Measurements from ENCODE around the gene SMCHD1.

Gene SMCHD1

GRCh38 chr18:2655178-2655953 is at the start of gene SMCHD1:
SMCHD1 (plus strand) TSS chr18:2655726; CDS start chr18:2656076, 350 bp downstream.
- peak; percentile 57 for DNase-seq

GRCh38 chr18:2606335-2606734 is 49.2 kb upstream of the SMCHD1 start:
- DNase-seq: no peak

- DNase-seq: no peak
These were observed 45.9 kb upstream of the SMCHD1 start for GRCh38 chr18:2609604-2610003.

DNA sequence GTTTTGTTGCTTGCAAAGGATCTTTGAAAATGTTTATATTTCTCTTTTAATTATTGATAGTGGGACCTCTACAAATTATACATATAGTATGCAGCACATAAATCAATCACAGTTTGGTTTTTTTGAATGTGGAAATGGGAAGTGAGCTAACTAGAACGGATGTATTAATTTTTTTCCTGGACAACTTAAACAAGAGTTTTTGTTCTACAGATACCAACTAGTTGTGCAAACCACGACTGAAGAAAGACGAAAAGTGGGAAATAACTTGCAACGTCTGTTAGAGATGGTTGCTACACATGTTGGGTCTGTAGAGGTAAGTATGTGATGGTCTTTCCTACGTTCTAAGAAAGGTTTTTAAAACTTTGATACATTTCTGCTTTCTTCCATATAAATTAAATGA is 45.0 kb upstream of the SMCHD1 start:
- no peak for DNase-seq

DNA sequence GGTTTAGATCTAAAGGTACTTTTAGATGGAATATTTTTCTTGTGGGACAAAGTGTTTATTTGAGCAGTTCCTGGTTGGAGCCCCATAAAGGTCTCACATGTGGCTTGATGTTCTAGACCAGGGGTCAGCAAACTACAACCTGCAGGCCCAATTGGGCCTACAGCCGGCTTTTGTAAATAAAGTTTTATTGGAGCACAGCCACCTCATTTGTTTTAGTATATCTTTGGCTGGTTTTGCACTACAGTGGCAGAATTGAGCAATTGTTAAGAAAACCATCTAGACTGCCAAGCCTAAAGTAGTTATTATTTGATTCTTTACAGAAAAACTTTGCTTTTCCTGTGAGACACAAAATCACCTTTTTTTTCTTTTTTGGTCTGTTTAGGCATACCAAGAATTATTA is 42.5 kb upstream of the SMCHD1 start:
- DNase-seq: no peak

- no peak for DNase-seq
These were observed 38.0 kb upstream of the SMCHD1 start for GRCh38 chr18:2617401-2617998.

- no peak for DNase-seq
These were observed 37.5 kb upstream of the SMCHD1 start for GRCh38 chr18:2618009-2618408.

DNA sequence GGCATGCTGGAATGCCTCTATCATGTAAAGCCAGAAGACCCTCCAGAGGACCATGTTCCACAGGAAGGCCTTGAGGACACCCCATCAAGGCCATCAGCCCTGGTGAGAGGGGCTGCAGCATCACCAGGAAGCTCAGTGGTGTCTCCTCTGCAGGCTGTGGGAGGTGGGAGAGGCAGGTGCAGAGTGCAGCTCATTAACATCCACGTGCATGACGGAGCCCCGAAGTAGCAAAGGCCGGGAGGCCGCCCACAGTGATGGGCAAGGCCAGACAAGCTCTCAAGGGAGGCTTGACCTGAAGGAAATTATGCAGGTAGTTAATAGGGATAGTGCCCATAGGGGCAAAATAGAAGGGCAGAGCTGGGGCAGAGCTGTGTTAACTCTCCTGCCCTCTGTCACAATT is 30.3 kb upstream of the SMCHD1 start:
- no peak for DNase-seq

GRCh38 chr18:2627821-2628276 is 27.7 kb upstream of the SMCHD1 start:
- DNase-seq: no peak

DNA sequence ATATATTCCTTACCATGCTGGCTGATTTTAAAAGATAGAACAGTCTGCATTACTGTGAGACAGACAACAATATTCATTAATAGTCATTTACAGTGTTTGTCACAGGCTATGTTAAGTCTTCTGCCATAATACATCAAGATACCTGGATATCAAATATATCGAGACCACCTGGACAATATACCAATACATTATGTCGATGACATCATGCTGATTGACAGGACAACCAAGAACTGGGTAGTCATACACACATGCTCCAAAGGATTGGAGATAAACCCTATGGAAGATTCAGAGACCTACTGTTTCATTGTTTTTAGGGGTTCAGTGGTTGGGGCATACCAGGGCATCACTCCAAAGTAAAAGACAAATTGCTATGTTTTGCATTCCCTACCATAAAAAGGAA is 26.5 kb upstream of the SMCHD1 start:
- no peak for DNase-seq

DNA sequence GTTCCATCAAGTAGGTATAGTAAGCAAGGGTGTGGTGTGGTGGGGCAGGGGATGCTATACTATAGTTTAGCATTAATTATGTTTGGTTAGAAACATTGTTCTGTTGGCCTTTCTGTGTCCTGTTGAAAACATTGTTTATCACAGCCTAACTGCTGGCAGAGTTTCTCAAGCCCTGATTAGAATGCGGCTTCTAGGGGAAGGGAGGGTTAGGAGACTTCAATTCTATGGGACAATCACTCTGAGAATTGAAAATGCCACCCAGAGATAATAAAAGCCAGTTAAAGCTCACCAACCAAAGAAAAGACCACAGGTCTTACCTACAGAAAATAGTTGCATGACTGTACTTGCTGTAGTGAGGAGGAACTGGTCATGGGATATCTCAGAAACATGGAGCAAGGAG is 19.9 kb upstream of the SMCHD1 start:
- no peak for DNase-seq

DNA sequence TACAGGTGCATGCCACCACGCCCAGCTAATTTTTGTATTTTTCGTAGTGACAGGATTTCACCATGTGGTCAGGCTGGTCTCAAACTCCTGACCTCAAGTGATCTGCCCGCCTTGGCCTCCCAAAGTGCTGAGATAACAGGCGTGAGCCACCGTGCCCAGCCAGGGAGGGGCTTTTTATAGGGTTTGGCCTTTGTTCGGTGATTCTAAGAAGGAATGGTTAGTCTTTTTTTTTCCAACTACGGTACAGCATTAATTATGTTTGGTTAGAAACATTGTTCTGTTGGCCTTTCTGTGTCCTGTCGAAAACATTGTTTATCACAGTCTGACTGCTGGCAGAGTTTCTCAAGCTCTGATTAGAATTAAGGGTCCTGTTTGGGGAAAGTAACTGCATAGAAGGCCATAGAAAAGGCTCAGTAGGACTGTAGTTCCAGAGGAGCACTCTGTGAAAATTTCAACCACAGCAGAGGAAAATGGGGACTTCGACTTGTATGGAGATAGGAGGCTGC is 19.3 kb upstream of the SMCHD1 start:
- no peak for DNase-seq

- no peak for DNase-seq
These were observed 13.9 kb upstream of the SMCHD1 start for GRCh38 chr18:2641638-2642037.

- DNase-seq: no peak
These were observed 12.8 kb upstream of the SMCHD1 start for GRCh38 chr18:2642771-2643170.

DNA sequence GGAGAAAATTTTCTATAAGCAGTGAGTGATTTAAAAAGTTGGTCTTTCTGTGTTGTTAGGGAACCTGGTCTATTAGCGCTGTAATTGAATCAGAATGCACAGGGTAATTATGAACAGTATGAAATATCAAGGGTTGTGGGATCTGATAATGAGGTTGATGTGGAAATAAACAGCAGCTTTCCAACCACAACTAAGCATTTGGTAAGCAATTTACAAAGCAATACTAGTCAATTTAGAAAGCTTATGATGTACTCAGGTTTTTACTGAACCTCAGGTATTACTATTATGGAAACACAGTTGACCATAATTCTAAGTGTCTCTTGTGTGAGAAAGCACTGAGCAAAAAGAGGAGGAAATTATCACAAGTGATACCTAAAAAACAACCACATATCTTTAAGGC is 11.0 kb upstream of the SMCHD1 start:
- no peak for DNase-seq

GRCh38 chr18:2651981-2652380 is 3.5 kb upstream of the SMCHD1 start:
- no peak for DNase-seq

DNA sequence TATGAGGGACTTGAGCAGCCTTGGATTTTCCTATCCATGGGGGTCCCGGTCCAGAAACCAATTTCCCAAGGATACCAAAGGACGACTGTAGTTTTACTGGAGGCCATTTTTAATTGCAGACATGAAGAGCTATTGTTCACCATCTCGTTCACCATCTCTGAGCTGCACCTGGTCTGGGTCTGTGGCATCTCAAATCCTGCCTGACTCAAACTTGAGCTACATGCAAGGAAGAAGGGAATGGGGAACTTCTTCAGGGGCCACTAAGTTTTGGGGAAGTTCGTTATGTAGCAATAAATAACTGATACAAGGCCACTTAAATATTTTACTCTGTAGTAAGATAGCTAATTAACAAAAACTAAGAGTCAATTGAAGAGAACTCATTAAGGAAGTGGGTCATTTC is 2.1 kb upstream of the SMCHD1 start:
- DNase-seq: no peak

DNA sequence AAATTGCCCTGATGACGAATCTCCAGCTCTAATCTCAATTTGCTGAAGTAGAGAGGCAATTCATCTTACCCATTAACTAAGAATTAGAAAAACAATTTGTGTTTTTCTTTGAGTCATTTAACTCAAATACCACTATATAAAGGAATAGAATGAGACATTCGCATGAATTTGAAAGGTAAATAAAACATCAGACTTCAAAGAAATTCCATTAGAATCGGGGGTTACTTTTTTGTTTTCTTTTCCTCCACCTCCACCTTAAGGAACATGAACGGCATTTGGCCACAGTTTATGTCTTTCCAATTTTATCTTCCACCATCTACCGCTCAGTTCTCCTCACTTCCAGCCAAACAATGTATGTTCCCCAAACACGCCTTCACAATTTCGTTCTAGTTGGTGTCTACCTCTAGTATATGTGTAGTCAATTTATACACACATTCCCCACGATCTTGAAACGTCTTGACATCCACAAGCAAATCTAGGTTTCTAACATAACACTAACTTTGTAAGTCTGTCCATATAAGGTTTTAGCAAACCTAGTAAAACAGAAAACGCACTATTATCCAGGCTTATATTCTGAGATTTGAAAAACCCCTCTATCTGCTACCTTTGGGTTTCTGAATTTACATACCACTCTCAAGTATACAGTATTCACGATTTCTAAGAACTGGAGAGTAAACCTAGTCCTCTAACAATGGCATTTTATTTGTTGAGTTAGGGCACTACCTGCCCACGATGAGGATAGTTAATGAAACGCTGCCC is 1.2 kb upstream of the SMCHD1 start:
- DNase-seq: no peak

GRCh38 chr18:2654928-2655177 is 673 bp upstream of the SMCHD1 start:
- no peak for DNase-seq

DNA sequence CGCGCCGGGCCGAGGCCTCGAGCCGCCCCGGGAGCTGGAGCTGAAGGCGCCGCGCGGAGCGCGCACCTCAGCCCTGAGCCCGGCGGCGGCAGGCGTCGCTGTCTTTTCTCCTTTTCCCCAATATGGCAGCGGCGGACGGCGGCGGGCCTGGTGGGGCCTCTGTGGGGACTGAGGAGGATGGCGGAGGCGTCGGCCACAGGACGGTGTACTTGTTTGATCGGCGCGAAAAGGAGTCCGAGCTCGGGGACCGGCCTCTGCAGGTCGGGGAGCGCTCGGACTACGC is 369 bp downstream of the SMCHD1 start:
- no peak for DNase-seq

DNA sequence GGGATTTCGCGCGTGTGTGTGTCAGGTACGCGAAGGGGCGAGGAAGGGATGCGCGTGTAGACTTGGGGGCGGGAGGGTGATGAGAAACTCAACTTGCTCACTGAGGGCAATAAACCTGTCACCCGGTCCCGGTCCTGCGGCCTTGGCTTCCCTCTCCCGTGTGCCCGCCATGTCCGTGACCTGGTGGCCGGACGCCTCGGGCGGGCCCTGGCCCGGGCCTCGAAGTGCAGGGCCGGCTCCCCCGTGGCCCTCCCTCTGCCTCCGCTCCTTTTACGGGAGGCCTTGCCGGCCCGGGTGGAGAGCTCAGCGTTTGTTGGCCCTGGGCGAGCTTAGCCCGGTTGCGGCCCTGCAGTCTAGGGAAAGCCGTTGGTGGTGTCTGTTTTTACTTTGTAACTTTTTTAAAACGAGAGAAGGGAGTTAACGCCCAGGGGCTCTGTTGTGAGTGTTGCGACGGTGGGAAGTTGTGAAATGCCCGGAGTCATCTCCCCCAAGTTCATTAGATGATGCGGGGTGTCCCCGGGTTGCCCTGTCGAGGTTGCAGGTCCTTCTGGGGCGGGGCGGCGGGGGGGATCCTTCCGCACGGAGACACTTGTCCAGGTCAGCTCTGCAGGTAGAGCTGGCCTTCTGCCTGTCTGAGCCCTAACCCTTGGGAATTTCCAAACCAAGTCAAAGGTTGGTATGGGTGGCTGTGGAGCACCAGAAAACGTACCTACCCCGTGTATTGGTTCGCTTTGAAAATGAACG is 883 bp downstream of the SMCHD1 start:
- DNase-seq: no peak

- DNase-seq: no peak
These were observed 1.5 kb downstream of the SMCHD1 start for GRCh38 chr18:2656981-2657512.

DNA sequence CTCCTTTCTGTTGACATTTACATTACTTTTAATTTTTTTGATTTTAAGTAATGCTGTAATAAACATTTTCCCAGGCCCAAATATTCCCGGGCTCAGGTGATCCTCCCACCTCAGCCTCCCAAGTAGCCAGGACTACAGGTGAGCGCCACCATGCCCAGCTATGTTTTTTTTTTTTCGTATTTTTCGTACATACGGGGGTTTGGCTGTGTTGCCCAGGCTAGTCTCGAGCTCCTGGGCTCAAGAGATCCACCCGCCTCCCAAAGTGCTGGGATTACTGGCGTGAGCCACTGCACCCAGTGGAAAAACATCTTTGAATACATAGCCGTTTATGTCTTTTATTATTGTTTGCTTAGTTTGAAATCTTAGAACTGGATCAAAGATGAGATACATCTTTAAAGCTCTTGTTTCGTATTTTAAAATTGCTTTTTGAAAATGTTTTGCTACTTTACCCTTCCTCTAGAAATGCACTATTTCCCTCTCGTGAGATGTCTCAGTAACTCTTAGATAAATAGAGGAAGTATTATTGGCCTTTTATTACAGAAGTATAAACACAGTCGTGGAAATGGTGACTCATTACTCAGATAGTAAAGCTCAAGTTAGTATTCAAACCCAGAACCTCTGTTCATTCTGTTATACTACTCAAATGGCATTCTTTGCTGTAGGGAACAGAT is 2.4 kb downstream of the SMCHD1 start:
- no peak for DNase-seq

Data from NCI-H2107 (cell line).